Muscle of leg (tissue), 11 donors: ENCODE data around the gene KRTDAP. TPM values are rescaled to one million over a fixed set of nuclear protein-coding genes. Genes with fewer than 3 reads are reported as not detected.
"Not testable (repeated sequence)": the region's sequence is repeated elsewhere in the genome, so short reads cannot be mapped to it uniquely, and the experiment has no call there.

Experiments
- DNase-seq: peaks from one replicate; pipeline ENCODE4 v3.0.0; 2013
- H3K27ac ChIP-seq: one replicate; pipeline ENCODE4 v1.5.1; 2013; ENCODE audit warnings: mild to moderate bottlenecking, low read length, control low read depth
- H3K27me3 ChIP-seq: one replicate; pipeline ENCODE4 v1.6.1; 2013; ENCODE audit warnings: low read length; ENCODE audit not compliant: control insufficient read depth, insufficient read depth
- H3K36me3 ChIP-seq: one replicate; pipeline ENCODE4 v1.6.1; 2013; ENCODE audit warnings: low read length; ENCODE audit not compliant: control insufficient read depth, insufficient read depth
- H3K4me1 ChIP-seq: one replicate; pipeline ENCODE4 v1.6.1; 2013; ENCODE audit warnings: low read length; ENCODE audit not compliant: control insufficient read depth, insufficient read depth
- H3K4me3 ChIP-seq: one replicate; pipeline ENCODE4 v1.5.1; 2013; ENCODE audit warnings: low read length, control low read depth
- H3K9me3 ChIP-seq: replicated peaks from 2 replicates; pipeline ENCODE4 v1.6.1; 2013; ENCODE audit warnings: low read depth, low read length; ENCODE audit not compliant: control insufficient read depth
- WGBS: methylation state at CpG from one replicate; pipeline ENCODE4 v1.1.5; 2013; ENCODE audit warnings: missing lambda C conversion rate; ENCODE audit not compliant: insufficient coverage; 5-methylcytosine and 5-hydroxymethylcytosine counted together
- polyA plus RNA-seq, 8 donors: library from polyadenylated mRNA; unstranded; fragments of 120-200 nt; gene quantifications; one replicate each; pipeline versions ENCODE4 v1.2.1 to v1.2.3, GENCODE V29; 2013; ENCODE audit warnings: inconsistent platforms in 1 of 8, low replicate concordance in 1 of 8; ENCODE audit not compliant: insufficient read length in 8 of 8, insufficient read depth in 1 of 8
- total RNA-seq: library from RNA; stranded (reverse); fragments of 120-200 nt; gene quantifications from one replicate; pipeline ENCODE4 v1.2.4, GENCODE V29; 2013

The KRTDAP gene
- total and polyA plus RNA-seq, 9 donors = 0.18 to 36.6 (median 0.58) TPM; not detected in 4

GRCh38 chr19:35486268-35486708 lies 4.0 kb downstream of the KRTDAP start:
- no peak for DNase-seq
- H3K27me3 ChIP-seq = peaks cover 2% of the 10 kb centered on the region
- no peaks in the 10 kb centered on the region for H3K36me3 ChIP-seq
- no peaks in the 10 kb centered on the region for H3K9me3 ChIP-seq
- no peaks in the 10 kb centered on the region for H3K4me1 ChIP-seq
- H3K27ac ChIP-seq = no peak overlapping the region
- H3K4me3 ChIP-seq = no peak overlapping the region
- WGBS = no CpG with 5 or more reads among the region's 3 CpGs

DNA sequence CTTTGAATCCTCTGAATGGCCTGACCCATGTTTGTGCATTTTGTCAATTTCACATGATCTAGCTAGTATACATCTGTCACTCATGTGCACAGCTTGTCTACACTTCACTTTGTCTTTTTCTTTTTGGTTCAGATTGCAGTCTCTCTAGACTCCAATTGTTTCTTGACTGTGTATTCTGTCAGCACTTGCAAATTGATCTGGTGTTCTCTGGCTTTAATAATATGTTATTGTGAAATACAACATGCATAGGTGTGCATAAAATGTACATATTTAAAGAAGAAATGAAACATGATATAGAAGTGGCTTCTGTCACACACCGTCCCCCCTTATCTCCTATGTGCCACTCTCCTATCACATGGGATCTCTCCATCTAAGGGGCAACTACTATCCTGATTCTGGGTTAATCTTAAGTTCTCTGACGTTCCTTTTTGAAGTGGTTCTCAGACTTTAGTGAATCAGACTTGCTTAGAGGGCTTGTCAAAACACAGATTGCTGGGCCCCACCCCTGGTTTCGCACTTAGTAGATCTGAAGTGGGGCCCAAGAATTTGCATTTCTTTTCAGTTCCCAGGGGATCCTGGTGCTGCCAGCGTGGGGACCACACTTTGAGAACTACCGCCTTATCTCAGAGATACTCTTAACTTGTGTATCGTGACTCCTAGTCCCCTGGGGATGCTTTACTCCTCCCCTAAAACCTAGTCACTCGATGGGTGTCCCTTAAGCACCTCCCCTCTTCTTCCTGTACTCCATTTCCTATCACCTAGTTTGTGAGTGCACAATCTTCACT lies 5.8 kb downstream of the KRTDAP start:
- no peaks in the 10 kb centered on the region for H3K36me3 ChIP-seq
- H3K9me3 ChIP-seq = no peaks in the 10 kb centered on the region
- H3K4me3 ChIP-seq = no peak overlapping the region
- no peak overlapping the region for H3K27ac ChIP-seq
- 61% methylated on average over 6 of the region's 7 CpGs for WGBS
- peaks cover 2% of the 10 kb centered on the region for H3K27me3 ChIP-seq
- no peaks in the 10 kb centered on the region for H3K4me1 ChIP-seq
- no peak for DNase-seq

- DNase-seq = no peak
- peaks cover under 1% of the 10 kb centered on the region for H3K27me3 ChIP-seq
These were observed 7.2 kb downstream of the KRTDAP start for GRCh38 chr19:35483089-35483488.

DNA sequence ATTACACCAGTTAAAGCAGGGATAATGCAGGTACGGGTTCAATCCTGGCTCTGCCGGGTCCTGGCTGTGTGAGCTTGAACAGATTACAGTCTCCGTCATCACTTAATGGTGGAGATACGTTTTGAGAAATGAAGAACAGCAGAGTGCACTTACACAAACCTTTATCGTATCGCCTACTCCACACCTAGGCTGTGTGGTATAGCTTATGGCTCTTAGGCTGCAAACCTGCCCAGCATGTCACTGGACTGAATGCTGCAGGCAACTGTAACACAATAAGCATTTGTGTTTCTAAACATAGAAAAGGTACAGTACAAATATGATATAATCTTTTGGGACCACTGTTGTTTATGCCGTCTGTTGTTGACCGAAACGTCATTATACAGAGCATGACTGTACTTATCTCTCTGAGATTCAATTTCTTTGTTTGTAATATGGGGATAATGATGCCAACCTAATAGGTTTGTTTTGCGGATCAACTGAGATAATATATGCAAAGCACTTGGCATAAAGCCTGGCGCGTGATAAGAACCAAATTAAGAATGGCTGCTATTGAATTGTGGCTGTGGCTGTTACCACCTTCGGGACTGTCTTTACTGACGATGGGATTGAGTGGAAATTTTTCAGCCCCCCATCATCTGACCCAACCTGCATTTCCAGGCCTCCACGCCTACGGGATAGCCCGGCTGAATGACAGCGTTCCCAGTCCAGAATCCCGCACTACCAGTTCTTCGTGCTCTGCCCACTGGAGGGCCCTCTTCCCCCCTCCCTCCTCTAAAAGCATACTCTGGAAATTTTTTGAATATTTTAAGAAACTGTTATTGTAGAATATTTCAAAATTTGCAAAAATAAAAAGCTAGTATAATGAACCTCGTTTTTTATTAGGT lies 11.2 kb downstream of the KRTDAP start:
- DNase-seq = no peak
- no peaks in the 10 kb centered on the region for H3K36me3 ChIP-seq
- H3K27ac ChIP-seq = no peak overlapping the region
- H3K4me3 ChIP-seq = no peak overlapping the region
- H3K4me1 ChIP-seq = no peaks in the 10 kb centered on the region
- no peaks in the 10 kb centered on the region for H3K9me3 ChIP-seq
- WGBS = 81% methylated on average over 7 of the region's 21 CpGs
- H3K27me3 ChIP-seq = no peaks in the 10 kb centered on the region

More at GRCh38 chr19:35483089-35483488, 7.2 kb downstream of the KRTDAP start:
- H3K9me3 ChIP-seq = no peaks in the 10 kb centered on the region
- no peak overlapping the region for H3K4me3 ChIP-seq
- no peaks in the 10 kb centered on the region for H3K4me1 ChIP-seq
- no peak overlapping the region for H3K27ac ChIP-seq
- 83% methylated on average over 2 of the region's 5 CpGs for WGBS
- H3K36me3 ChIP-seq = no peaks in the 10 kb centered on the region

GRCh38 chr19:35476149-35476548 lies 14.1 kb downstream of the KRTDAP start:
- 50% methylated on average over 4 of the region's 4 CpGs for WGBS
- H3K4me1 ChIP-seq = no peaks in the 10 kb centered on the region
- H3K36me3 ChIP-seq = no peaks in the 10 kb centered on the region
- no peak overlapping the region for H3K4me3 ChIP-seq
- no peaks in the 10 kb centered on the region for H3K27me3 ChIP-seq
- no peak overlapping the region for H3K27ac ChIP-seq
- no peak for DNase-seq
- H3K9me3 ChIP-seq = no peaks in the 10 kb centered on the region

GRCh38 chr19:35474594-35474993 lies 15.7 kb downstream of the KRTDAP start:
- WGBS = 92% methylated on average over 5 of the region's 7 CpGs
- not testable (repeated sequence) for H3K36me3 ChIP-seq, H3K4me1 ChIP-seq, H3K27ac ChIP-seq, H3K27me3 ChIP-seq, H3K4me3 ChIP-seq, H3K9me3 ChIP-seq, DNase-seq

GRCh38 chr19:35474104-35474503 lies 16.2 kb downstream of the KRTDAP start:
- no peaks in the 10 kb centered on the region for H3K36me3 ChIP-seq
- no peaks in the 10 kb centered on the region for H3K4me1 ChIP-seq
- H3K27ac ChIP-seq = no peak overlapping the region
- H3K4me3 ChIP-seq = no peak overlapping the region
- DNase-seq = no peak
- no peaks in the 10 kb centered on the region for H3K27me3 ChIP-seq
- WGBS = 88% methylated on average over 8 of the region's 14 CpGs
- H3K9me3 ChIP-seq = no peaks in the 10 kb centered on the region

DNA sequence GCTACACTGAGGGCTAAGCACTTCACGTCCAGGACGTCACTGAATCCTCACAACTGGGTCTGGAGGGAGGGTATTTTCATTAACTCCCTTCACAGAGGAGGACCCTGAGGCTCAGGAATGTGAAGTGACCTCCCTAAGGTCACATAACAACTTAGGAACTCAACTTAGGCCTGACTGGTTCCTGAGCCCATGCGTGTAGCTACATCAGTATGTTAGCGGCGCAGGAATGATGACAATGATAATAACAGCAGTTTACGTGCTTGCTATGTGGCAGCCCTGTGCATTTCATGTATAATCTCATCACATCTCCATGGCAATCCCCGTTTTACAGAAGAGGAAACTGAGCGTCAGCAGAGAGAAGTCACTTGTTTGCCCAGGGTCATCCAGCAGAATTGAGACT lies 18.3 kb downstream of the KRTDAP start:
- no peaks in the 10 kb centered on the region for H3K27me3 ChIP-seq
- WGBS = 95% methylated on average over 3 of the region's 8 CpGs
- no peak for DNase-seq
- no peaks in the 10 kb centered on the region for H3K36me3 ChIP-seq
- H3K4me3 ChIP-seq = no peak overlapping the region
- H3K4me1 ChIP-seq = peaks cover 2% of the 10 kb centered on the region
- H3K27ac ChIP-seq = no peak overlapping the region
- H3K9me3 ChIP-seq = no peaks in the 10 kb centered on the region

GRCh38 chr19:35471075-35471474 lies 19.2 kb downstream of the KRTDAP start:
- not testable (repeated sequence) for H3K27me3 ChIP-seq, H3K9me3 ChIP-seq, H3K27ac ChIP-seq, H3K4me1 ChIP-seq, DNase-seq, H3K36me3 ChIP-seq, H3K4me3 ChIP-seq
- 86% methylated on average over 4 of the region's 4 CpGs for WGBS

DNA sequence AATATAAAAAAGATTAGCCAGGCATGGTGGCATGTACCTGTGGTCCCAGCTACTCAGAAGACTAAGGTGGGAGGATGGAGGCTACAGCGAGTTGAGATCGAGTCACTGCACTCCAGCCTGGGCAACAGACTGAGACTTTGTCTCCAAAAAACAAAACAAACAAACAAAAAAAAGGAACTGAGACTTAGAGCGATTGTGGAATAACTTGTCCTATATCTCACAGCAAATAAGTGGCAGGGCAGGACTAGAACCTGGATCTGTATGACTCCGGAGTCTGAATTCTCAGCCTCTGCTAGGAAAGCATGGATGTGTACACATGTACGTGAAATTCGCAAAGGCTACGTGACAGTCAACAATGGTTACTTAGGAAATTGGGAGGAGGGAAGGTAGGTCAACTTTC lies 20.1 kb downstream of the KRTDAP start:
- Histone ChIP-seq H3K4me1 (peaks cover 2% of the 10 kb centered on the region), H3K27me3 (no peaks in the 10 kb centered on the region), H3K27ac (no peak overlapping the region), H3K4me3 (no peak overlapping the region), H3K36me3 (no peaks in the 10 kb centered on the region), H3K9me3 (no peaks in the 10 kb centered on the region)
- 100% methylated on average over 1 of the region's 7 CpGs for WGBS
- DNase-seq = no peak
